Fibroblast of lung (primary cell): ENCODE data around the gene SPIRE1. TPM values are rescaled to one million over a fixed set of nuclear protein-coding genes. Genes with fewer than 3 reads are reported as not detected.

Source experiments
- DNase-seq, 2 donors: peaks; one replicate each; pipeline versions ENCODE4 v3.0.0 to v3.0.0-alpha.2; 2010; ENCODE audit warnings: low read depth in 2 of 2
- H2AFZ ChIP-seq: 2 replicates; pipeline ENCODE4 v1.5.1; 2012; ENCODE audit warnings: low read length, control low read depth, inconsistent platforms
- H3K27ac ChIP-seq: 2 replicates; pipeline ENCODE4 v1.5.1; 2011; ENCODE audit warnings: low read length, control low read depth; ENCODE audit not compliant: insufficient read depth
- H3K27me3 ChIP-seq: 2 replicates; pipeline ENCODE4 v1.5.1; 2011; ENCODE audit warnings: mild to moderate bottlenecking, low read length; ENCODE audit not compliant: control insufficient read depth, insufficient read depth
- H3K36me3 ChIP-seq: 2 replicates; pipeline ENCODE4 v1.5.1; 2011; ENCODE audit warnings: low read length; ENCODE audit not compliant: control insufficient read depth, insufficient read depth
- H3K4me1 ChIP-seq: 2 replicates; pipeline ENCODE4 v1.5.1; 2011; ENCODE audit warnings: low read length; ENCODE audit not compliant: control insufficient read depth, insufficient read depth; ENCODE audit errors: extremely low read depth
- H3K4me2 ChIP-seq: 2 replicates; pipeline ENCODE4 v1.5.1; 2011; ENCODE audit warnings: low read length, control low read depth; ENCODE audit not compliant: insufficient read depth; ENCODE audit errors: extremely low read depth
- H3K4me3 ChIP-seq, 4 experiments: fragments of 200-600 bp in 1 of 4; sonication (generic) in 1 of 4; replicated peaks in 1 of 4; 2 replicates each; pipeline ENCODE4 v1.5.1; 2011 to 2016; ENCODE audit warnings: low read length in 4 of 4, low read depth in 3 of 4, mild to moderate bottlenecking in 3 of 4, control low read depth in 2 of 4, inconsistent platforms in 1 of 4, mixed read lengths in 1 of 4; ENCODE audit not compliant: insufficient read depth in 1 of 4; ENCODE audit errors: control extremely low read depth in 1 of 4
- H3K79me2 ChIP-seq: 2 replicates; pipeline ENCODE4 v1.5.1; 2012; ENCODE audit warnings: mild to moderate bottlenecking, low read length, inconsistent platforms; ENCODE audit not compliant: control insufficient read depth, insufficient read depth
- H3K9ac ChIP-seq: 2 replicates; pipeline ENCODE4 v1.5.1; 2011; ENCODE audit warnings: mild to moderate bottlenecking, low read length, control low read depth; ENCODE audit not compliant: insufficient read depth
- H3K9me3 ChIP-seq: 2 replicates; pipeline ENCODE4 v1.5.1; 2012; ENCODE audit warnings: low read depth, low read length; ENCODE audit not compliant: control insufficient read depth, insufficient read depth
- H4K20me1 ChIP-seq: 2 replicates; pipeline ENCODE4 v1.5.1; 2011; ENCODE audit warnings: low read length; ENCODE audit not compliant: control insufficient read depth, insufficient read depth; ENCODE audit errors: extremely low read depth
- EZH2 ChIP-seq: IDR thresholded peaks from 2 replicates; pipeline ENCODE4 v1.5.1; 2012; ENCODE audit warnings: low read length, control low read depth, mild to moderate bottlenecking; ENCODE audit errors: missing control alignments
- polyA plus RNA-seq, 2 donors: library from polyadenylated mRNA; depleted of rRNA in 1 of 2; stranded (reverse) in 1 of 2; unstranded in 1 of 2; fragments of >200 nt; gene quantifications; 2 replicates each; pipeline ENCODE4 v1.2.1, GENCODE V29; 2011 to 2012; ENCODE audit warnings: missing spikeins in 1 of 2
- total RNA-seq: library from RNA; depleted of rRNA; stranded (reverse); fragments of >200 nt; gene quantifications from 2 replicates; pipeline ENCODE4 v1.2.1, GENCODE V29; 2014
- TF ChIP-seq, protein P1 (sequence below), 2 donors: IDR thresholded peaks in 1 of 2; conservative IDR thresholded peaks in 1 of 2; 1 replicate in 1 of 2; 2 replicates in 1 of 2; pipeline ENCODE4 v1.5.1; 2011 to 2012; ENCODE audit warnings: low read length in 2 of 2, control low read depth in 1 of 2, inconsistent platforms in 1 of 2, low read depth in 1 of 2, mild to moderate bottlenecking in 1 of 2

SPIRE1 gene
- total and polyA plus RNA-seq, 2 donors (not counting 1 experiment from before 2014, with no cell fraction given) = 19.0 to 31.0 TPM

DNA sequence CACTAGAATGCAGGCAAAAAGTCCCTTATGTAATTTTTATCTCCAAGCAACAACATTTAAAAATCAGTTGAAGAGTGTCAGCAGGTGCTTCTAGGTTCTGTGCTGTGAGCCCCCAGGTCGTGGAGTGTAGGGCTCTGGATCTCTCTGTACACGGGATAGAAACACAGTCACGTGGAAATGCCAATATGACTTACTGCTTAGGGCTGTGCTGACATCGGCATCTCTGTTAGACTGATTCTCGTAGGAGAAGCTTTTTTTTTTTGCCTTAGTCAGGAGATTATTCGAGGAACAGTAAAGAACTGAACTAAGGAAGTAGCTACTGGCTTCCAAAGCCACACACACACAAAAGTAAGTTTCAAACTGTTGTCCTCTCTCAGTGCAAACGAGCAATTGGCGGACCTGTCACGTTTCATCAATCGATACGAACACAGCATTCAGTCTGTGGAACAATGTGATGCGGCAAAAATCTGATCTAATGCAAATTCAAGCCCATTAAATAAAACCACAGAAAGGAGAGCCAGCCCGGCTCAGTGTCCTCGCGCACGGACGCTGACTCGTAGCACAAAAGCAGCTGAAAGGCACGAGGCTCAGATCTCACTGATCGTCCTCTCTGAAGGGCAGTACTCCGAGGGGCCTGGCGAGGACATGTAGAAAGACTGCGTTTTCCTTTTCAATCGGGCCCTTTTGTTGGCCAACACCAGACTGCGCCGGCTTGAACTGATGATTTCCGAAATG is 208.7 kb downstream of the SPIRE1 start:
- no peaks in the 10 kb centered on the region for H3K36me3 ChIP-seq
- no peaks in the 10 kb centered on the region for H3K9me3 ChIP-seq
- H3K9ac ChIP-seq = no peak overlapping the region
- no peak overlapping the region for H2AFZ ChIP-seq
- no peak for DNase-seq
- no peak overlapping the region for H3K27ac ChIP-seq
- H3K27me3 ChIP-seq = no peaks in the 10 kb centered on the region
- H3K4me2 ChIP-seq = no peak overlapping the region
- no peak for TF ChIP-seq EZH2
- TF ChIP-seq, protein P1, sequence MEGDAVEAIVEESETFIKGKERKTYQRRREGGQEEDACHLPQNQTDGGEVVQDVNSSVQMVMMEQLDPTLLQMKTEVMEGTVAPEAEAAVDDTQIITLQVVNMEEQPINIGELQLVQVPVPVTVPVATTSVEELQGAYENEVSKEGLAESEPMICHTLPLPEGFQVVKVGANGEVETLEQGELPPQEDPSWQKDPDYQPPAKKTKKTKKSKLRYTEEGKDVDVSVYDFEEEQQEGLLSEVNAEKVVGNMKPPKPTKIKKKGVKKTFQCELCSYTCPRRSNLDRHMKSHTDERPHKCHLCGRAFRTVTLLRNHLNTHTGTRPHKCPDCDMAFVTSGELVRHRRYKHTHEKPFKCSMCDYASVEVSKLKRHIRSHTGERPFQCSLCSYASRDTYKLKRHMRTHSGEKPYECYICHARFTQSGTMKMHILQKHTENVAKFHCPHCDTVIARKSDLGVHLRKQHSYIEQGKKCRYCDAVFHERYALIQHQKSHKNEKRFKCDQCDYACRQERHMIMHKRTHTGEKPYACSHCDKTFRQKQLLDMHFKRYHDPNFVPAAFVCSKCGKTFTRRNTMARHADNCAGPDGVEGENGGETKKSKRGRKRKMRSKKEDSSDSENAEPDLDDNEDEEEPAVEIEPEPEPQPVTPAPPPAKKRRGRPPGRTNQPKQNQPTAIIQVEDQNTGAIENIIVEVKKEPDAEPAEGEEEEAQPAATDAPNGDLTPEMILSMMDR (conservative IDR thresholded peaks at IDR 0.05 in 1 of 2, IDR thresholded peaks at IDR 0.05 in 1 of 2; ENCODE audit: low read depth in 1 of 2, low read length in 2 of 2) = no peak
- no peaks in the 10 kb centered on the region for H4K20me1 ChIP-seq
- no peaks in the 10 kb centered on the region for H3K79me2 ChIP-seq
- no peak overlapping the region for H3K4me3 ChIP-seq
- no peaks in the 10 kb centered on the region for H3K4me1 ChIP-seq

DNA sequence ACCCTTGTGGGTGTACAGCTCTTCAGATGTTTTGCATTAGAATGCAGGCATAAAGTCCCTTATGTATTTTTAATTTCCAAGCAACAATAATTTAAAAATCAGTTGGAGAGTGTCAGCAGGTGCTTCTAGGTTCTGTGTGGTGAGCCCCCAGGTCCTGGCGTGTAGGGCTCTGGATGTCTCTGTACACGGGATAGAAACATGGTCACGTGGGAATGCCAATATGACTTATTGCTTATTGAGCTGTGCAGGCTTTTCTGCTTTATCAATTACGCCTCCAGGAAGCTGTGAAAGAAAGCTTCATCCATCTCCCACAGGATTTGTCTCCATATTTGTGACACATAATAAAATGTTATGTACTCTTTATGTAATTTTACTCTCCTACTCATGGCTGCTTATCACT is 212.4 kb downstream of the SPIRE1 start:
- Histone ChIP-seq H3K4me3 (no peak overlapping the region), H3K9me3 (no peaks in the 10 kb centered on the region), H4K20me1 (no peaks in the 10 kb centered on the region), H3K36me3 (no peaks in the 10 kb centered on the region), H3K9ac (no peak overlapping the region), H2AFZ (no peak overlapping the region), H3K4me1 (no peaks in the 10 kb centered on the region), H3K4me2 (no peak overlapping the region), H3K27me3 (no peaks in the 10 kb centered on the region), H3K79me2 (no peaks in the 10 kb centered on the region), H3K27ac (no peak overlapping the region)
- no peak for DNase-seq
- TF ChIP-seq EZH2 = no peak
- TF ChIP-seq, protein P1 (conservative IDR thresholded peaks at IDR 0.05 in 1 of 2, IDR thresholded peaks at IDR 0.05 in 1 of 2; ENCODE audit: low read depth in 1 of 2, low read length in 2 of 2) = no peak

DNA sequence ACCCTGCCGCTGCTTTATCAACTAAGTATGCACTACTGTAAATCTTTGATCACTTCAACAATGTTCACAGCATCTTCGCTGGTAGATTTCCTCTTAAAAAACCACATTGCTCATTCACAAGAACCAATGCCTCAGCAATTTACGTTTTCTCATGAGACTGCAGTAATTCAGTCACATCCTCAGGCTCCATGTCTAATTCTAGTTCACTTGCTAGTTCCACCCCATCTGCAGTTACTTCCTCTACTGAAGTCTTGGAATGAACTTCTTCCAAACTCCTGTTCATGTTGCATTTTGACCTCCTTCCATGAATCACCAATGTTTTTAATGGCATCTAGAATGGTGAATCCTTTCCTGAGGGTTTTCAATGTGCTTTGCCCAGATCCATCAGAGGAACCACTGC is 214.4 kb downstream of the SPIRE1 start:
- H4K20me1 ChIP-seq = no peaks in the 10 kb centered on the region
- H3K9ac ChIP-seq = no peak overlapping the region
- no peak overlapping the region for H3K4me3 ChIP-seq
- H3K36me3 ChIP-seq = no peaks in the 10 kb centered on the region
- no peaks in the 10 kb centered on the region for H3K79me2 ChIP-seq
- H3K4me2 ChIP-seq = no peak overlapping the region
- no peak for DNase-seq
- no peak overlapping the region for H3K27ac ChIP-seq
- no peak overlapping the region for H2AFZ ChIP-seq
- no peaks in the 10 kb centered on the region for H3K9me3 ChIP-seq
- TF ChIP-seq, protein P1 (conservative IDR thresholded peaks at IDR 0.05 in 1 of 2, IDR thresholded peaks at IDR 0.05 in 1 of 2; ENCODE audit: low read depth in 1 of 2, low read length in 2 of 2) = no peak
- TF ChIP-seq EZH2 = no peak
- H3K4me1 ChIP-seq = no peaks in the 10 kb centered on the region
- H3K27me3 ChIP-seq = no peaks in the 10 kb centered on the region
